Common myeloid progenitor, CD34-positive (primary cell): Measurements from ENCODE around the gene ZNF276.

Source experiments
- CTCF ChIA-PET: fragments of 350-600 bp; sonication (Branson Sonifier 250); formaldehyde crosslinking; loops from one replicate; lab custom pipeline; 2021; ENCODE audit warnings: antibody characterized with exemption; lab: Charles Lee
- POLR2A ChIA-PET: fragments of 350-600 bp; sonication (Branson Sonifier 250); formaldehyde crosslinking; loops from one replicate; lab custom pipeline; 2021; ENCODE audit warnings: antibody characterized with exemption; lab: Charles Lee
- DNase-seq, 3 donors: peaks; one replicate each; pipeline versions ENCODE4 v3.0.0 to v3.0.0-alpha.2; 2013
- H3K27ac ChIP-seq, 2 experiments: 1 replicate in 1 of 2; 2 replicates in 1 of 2; pipeline ENCODE4 v1.7.0; 2013; ENCODE audit warnings: inconsistent platforms in 2 of 2, low read length in 2 of 2, mild to moderate bottlenecking in 2 of 2, low read depth in 1 of 2, moderate library complexity in 1 of 2; ENCODE audit not compliant: severe bottlenecking in 2 of 2, insufficient read depth in 1 of 2, poor library complexity in 1 of 2
- H3K27me3 ChIP-seq, 5 experiments: replicated peaks in 2 of 5; 1 replicate in 3 of 5; 2 replicates in 2 of 5; pipeline versions ENCODE4 v1.6.1 to v1.7.0; 2013; ENCODE audit warnings: low read length in 4 of 5, mild to moderate bottlenecking in 2 of 5, moderate library complexity in 2 of 5, inconsistent platforms in 1 of 5; ENCODE audit not compliant: insufficient read depth in 5 of 5, control insufficient read depth in 4 of 5
- H3K36me3 ChIP-seq, 4 experiments: 1 replicate in 2 of 4; 2 replicates in 2 of 4; pipeline versions ENCODE4 v1.6.1 to v1.7.0; 2013; ENCODE audit warnings: low read length in 3 of 4, control low read depth in 1 of 4, mild to moderate bottlenecking in 1 of 4; ENCODE audit not compliant: control insufficient read depth in 4 of 4, insufficient read depth in 4 of 4
- H3K4me1 ChIP-seq, 4 experiments: 1 replicate in 3 of 4; 2 replicates in 1 of 4; pipeline versions ENCODE4 v1.6.1 to v1.7.1; 2013; ENCODE audit warnings: low read length in 3 of 4, mild to moderate bottlenecking in 3 of 4, control low read depth in 1 of 4, inconsistent platforms in 1 of 4, moderate library complexity in 1 of 4; ENCODE audit not compliant: control insufficient read depth in 4 of 4, insufficient read depth in 4 of 4; ENCODE audit errors: control extremely low read depth in 1 of 4
- H3K4me3 ChIP-seq, 7 experiments: 1 replicate in 4 of 7; 2 replicates in 3 of 7; pipeline versions ENCODE4 v1.5.1 to v1.7.0; 2013; ENCODE audit warnings: mild to moderate bottlenecking in 7 of 7, low read length in 6 of 7, moderate library complexity in 6 of 7, inconsistent platforms in 2 of 7, low read depth in 2 of 7, control low read depth in 1 of 7; ENCODE audit not compliant: insufficient read depth in 4 of 7, control insufficient read depth in 1 of 7; ENCODE audit errors: extremely low read depth in 1 of 7
- H3K9me3 ChIP-seq, 5 experiments: 1 replicate in 4 of 5; 2 replicates in 1 of 5; pipeline versions ENCODE4 v1.6.1 to v1.7.1; 2013; ENCODE audit warnings: low read length in 4 of 5, mild to moderate bottlenecking in 2 of 5, inconsistent platforms in 1 of 5, low read depth in 1 of 5, moderate library complexity in 1 of 5; ENCODE audit not compliant: control insufficient read depth in 4 of 5, insufficient read depth in 2 of 5; ENCODE audit errors: control extremely low read depth in 1 of 5
- WGBS: methylation state at CpG from one replicate; pipeline ENCODE4 v1.1.5; 2013; ENCODE audit not compliant: insufficient coverage; 5-methylcytosine and 5-hydroxymethylcytosine counted together

The ZNF276 gene

DNA sequence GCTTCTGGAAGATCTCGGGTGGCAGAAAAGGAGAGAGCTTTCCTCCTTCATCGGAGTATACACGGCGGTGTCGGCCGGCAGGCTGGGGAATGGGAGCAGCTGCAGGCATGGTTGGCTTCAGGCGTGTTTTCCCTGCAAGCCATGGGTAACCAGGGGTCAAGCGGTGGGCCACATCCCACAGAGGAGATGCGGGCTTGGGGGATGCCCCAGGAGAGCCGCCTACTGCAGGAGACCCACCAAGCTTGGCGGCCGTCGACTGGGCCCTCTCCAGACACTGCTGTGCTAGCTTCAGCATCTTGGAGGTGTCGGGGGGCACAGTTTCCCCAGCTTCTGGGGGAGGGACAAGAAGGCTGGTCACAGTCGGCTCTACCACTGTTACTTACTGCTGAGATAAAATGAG, 4.8 kb upstream of the ZNF276 start:
- POLR2A ChIA-PET = no interaction called here

DNA sequence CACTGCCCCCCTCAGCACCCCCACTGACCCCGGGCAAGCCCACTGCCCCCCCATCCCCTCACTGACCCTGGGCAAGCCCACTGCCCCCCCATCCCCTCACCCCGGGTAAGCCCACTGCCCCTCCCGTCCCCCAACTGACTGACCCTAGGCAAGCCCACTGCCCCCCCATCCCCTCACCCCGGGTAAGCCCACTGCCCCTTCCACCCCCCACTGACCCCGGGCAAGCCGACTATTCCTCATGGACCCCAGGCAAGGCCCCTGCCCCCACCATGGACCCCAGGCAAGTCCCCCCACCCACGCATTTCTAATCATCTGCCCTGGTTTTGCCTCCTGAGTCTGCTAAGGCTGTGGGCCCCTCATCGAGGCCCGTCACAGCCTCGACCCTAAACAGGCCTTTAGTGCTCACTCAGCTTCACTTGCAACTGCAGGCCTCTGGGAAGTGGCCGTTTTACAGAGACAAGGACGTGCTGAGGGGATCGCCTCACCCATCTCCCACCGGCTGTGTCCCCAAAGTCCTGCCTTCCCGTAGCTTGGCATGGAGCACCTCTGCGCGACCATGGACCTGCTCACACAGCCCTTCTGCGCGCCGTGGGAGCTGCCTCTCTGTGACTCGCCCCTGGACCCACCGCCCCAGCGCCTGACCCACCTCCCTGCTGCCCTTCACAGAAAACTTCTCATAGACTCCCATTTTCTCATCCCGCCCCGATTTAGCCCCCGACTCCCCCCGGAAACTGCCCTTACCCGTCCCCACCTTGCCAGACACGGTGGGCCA, 4.2 kb upstream of the ZNF276 start:
- H3K4me3 ChIP-seq = no peak overlapping the region
- POLR2A ChIA-PET = no interaction called here
- 91% methylated on average over 20 of the region's 29 CpGs for WGBS
- H3K27ac ChIP-seq = no peak overlapping the region
- peaks cover 3 to 38% (median 31%) of the 10 kb centered on the region in 4 experiments for H3K4me1 ChIP-seq
- no peak for DNase-seq
- H3K36me3 ChIP-seq = peaks cover 0 to 22% (median 5%) of the 10 kb centered on the region in 4 experiments
- CTCF ChIA-PET = interaction anchor here (1.4 to 6.9 kb wide), 4 partner anchors 11 to 41 kb away, joined by 4 to 54 read pairs (median 6); no protein-coding TSS in a partner anchor
- H3K9me3 ChIP-seq = no peaks in the 10 kb centered on the region
- no peaks in the 10 kb centered on the region for H3K27me3 ChIP-seq

More for the DNA sequence above, 4.8 kb upstream of the ZNF276 start:
- peaks cover 3 to 41% (median 35%) of the 10 kb centered on the region in 4 experiments for H3K4me1 ChIP-seq
- WGBS = 100% methylated on average over 9 of the region's 15 CpGs
- no peaks in the 10 kb centered on the region for H3K27me3 ChIP-seq
- no peak for DNase-seq
- H3K36me3 ChIP-seq = peaks cover 0 to 22% (median 5%) of the 10 kb centered on the region in 4 experiments
- no peaks in the 10 kb centered on the region for H3K9me3 ChIP-seq
- CTCF ChIA-PET = interaction anchor here (1.8 to 6.9 kb wide), 3 partner anchors 10 to 17 kb away, joined by 5 to 54 read pairs (median 8); no protein-coding TSS in a partner anchor
- H3K27ac ChIP-seq = no peak overlapping the region
- no peak overlapping the region for H3K4me3 ChIP-seq

DNA sequence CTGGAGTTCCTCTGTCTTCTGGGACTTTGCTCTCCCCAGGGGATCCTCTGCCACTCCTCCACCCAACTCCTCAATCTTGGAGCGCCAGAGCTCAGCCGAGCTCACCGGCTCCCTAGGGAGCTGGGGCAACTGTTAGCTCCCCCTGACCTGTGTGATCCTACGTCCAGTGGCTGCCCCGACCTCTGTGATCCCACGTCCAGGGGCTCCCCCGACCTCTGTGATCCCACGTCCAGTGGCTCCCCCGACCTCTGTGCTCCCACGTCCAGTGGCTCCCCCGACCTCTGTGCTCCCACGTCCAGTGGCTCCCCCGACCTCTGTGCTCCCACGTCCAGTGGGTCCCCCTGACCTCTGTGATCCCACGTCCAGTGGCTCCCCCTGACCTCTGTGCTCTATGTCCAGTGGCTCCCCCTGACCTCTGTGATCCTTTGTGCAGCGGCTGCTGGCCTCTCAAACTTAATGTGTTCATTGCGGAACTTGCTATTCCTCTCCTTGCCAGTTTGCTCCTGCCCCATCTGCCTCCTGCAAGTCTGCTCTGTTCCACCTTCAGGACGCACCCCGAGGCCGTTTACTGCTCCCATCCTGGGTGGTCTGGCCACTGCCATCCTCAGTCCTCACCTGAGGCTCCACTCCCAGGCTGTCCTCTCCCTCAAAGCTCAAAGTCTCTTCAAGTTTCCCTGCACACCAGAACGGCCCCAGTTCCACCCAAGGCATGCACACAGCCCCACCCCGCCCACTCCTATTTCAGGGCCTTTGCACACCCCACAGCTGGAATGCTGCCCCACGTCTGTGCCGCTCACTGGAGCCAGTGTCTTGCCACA, 3.4 kb upstream of the ZNF276 start:
- WGBS = 93% methylated on average over 21 of the region's 24 CpGs
- ChIA-PET CTCF (interaction anchor here (1.4 to 6.9 kb wide), 3 partner anchors 12 to 40 kb away, joined by 4 to 54 read pairs (median 8); no protein-coding TSS in a partner anchor), POLR2A (no interaction called here)
- H3K36me3 ChIP-seq = peaks cover 0 to 25% (median 5%) of the 10 kb centered on the region in 4 experiments
- no peaks in the 10 kb centered on the region for H3K27me3 ChIP-seq
- peak overlapping the region in 1 of 2 experiments; percentile 89 for H3K27ac ChIP-seq
- H3K9me3 ChIP-seq = no peaks in the 10 kb centered on the region
- peaks cover 3 to 38% (median 31%) of the 10 kb centered on the region in 4 experiments for H3K4me1 ChIP-seq
- H3K4me3 ChIP-seq = no peak overlapping the region
- no peak for DNase-seq

DNA sequence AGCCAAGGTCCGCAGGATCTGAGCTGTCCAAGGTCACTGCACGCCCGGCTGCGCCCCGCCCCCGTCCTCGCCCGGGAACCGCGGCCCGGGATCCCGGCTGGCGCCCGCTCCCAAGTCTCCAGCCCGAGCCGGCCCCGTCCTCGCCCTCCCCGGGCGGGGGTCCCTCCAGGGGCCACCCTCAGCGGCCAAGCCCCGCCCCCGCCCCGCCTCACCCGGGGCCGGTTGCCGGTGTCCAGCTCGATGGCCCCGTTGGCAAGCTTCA, 855 bp upstream of the ZNF276 start:
- whole genome bisulfite sequencing = under 1% methylated on average over 27 of the region's 29 CpGs
- no peaks in the 10 kb centered on the region for H3K27me3 ChIP-seq
- CTCF ChIA-PET = interaction anchor here (6.9 kb wide), 1 partner anchor 14 kb away, joined by 54 read pairs; no protein-coding TSS in a partner anchor
- peaks cover 3 to 51% (median 47%) of the 10 kb centered on the region in 4 experiments for H3K4me1 ChIP-seq
- peak overlapping the region in 1 of 2 experiments; percentile 89 for H3K27ac ChIP-seq
- no peak for DNase-seq
- H3K9me3 ChIP-seq = no peaks in the 10 kb centered on the region
- peaks cover 2 to 40% (median 22%) of the 10 kb centered on the region in 4 experiments for H3K36me3 ChIP-seq
- peak overlapping the region; percentile 60 to 90 (median 77) for H3K4me3 ChIP-seq
- POLR2A ChIA-PET = interaction anchor here (0.6 to 0.9 kb wide), 3 partner anchors 14 to 94 kb away, joined by 3 to 4 read pairs (median 4); partner anchors contain the start of gene SPATA2L

DNA sequence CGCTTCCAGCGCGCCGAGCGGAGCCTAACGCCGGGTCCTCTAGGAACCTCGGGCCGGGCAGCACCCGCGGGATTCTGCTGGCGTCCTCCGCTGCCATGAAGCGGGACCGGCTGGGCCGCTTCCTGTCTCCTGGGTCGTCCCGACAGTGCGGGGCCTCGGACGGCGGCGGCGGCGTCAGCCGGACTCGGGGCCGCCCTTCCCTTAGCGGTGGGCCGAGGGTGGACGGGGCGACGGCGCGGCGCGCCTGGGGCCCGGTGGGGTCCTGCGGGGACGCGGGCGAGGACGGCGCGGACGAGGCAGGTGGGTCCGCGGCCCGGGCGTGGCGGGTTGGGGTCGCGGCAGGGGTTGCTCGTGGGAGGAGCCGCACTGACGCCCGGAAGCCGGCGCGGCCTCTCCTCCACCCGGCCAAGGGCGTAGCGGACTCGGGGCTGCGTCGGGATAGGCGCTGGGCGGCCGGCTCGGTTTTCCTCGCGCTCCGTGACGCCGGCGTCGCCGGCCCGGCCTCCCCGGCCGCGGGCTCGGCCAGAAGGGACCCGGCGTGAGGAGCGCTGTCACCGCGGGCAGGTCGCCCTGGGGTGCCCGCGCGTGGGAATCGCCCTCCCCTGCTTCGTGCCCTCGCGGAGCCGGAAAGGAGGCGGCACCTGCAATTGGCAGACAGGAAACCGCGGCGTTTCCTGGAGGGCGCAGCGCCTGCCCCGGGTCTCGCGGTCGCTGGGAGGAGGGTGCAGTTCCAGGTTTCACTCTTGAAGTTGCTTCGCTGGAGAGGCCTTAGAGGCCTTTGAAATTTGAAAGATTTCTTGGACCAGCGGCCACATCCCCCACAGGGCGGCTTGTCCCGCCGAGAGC, 432 bp downstream of the ZNF276 start:
- peak; percentile 86 to 95 (median 93) for DNase-seq
- ChIA-PET POLR2A (interaction anchor here (0.6 to 1.5 kb wide), 8 partner anchors 9 to 40 kb away, joined by 3 to 7 read pairs (median 4); no protein-coding TSS in a partner anchor), CTCF (interaction anchor here (2.2 kb wide), 1 partner anchor 22 kb away, joined by 11 read pairs; no protein-coding TSS in a partner anchor)
- under 1% methylated on average over 110 of the region's 112 CpGs for WGBS
- H3K27me3 ChIP-seq = no peaks in the 10 kb centered on the region
- H3K36me3 ChIP-seq = peaks cover 2 to 37% (median 25%) of the 10 kb centered on the region in 4 experiments
- H3K27ac ChIP-seq = peak overlapping the region; percentile 78 to 89
- H3K9me3 ChIP-seq = no peaks in the 10 kb centered on the region
- peaks cover 3 to 51% (median 47%) of the 10 kb centered on the region in 4 experiments for H3K4me1 ChIP-seq
- peak overlapping the region; percentile 62 to 90 (median 77) for H3K4me3 ChIP-seq
